Activated naive CD4-positive, alpha-beta T cell treated with Interleukin-2 at 50 U/mL for 16 hours (primary cell): Measurements from ENCODE around the gene LY6G6D.

Source experiments
- DNase-seq: peaks from one replicate; pipeline ENCODE4 v3.0.0-alpha.2; 2020

The LY6G6D gene

DNA sequence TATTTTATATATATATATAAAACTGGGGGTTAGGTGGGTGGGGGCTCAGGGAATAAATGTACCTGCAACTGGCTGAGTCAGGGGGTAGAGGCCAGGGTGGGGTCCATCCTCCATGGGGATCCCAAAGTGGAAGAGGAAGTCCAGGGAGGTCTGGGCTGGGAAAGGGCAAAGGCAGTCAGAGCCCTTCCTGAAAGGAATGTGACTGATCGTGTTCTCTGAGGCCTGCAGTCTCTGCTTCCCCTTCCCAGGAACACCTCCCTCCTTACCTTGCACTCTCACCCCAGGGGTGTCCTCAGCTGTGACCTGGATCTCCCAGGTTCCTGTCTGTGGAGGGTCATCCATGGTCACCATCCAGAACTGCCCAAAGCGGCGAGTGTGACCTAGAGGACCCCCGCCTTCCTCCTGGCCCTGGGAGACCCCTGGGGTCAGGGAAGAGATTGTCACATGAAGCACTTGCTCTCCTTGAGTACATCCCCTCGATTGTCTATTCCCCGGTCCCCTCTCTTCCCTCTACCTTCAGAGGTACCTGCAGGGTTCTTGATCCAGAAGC is 52.0 kb downstream of the LY6G6D start:
- DNase-seq = no peak
